IMR-90 (cell line): ENCODE measurements around the gene ZNRD2. TPM values are rescaled to one million over a fixed set of nuclear protein-coding genes. Genes with fewer than 3 reads are reported as not detected.

ENCODE experiments used
- ATAC-seq: fragments of 200-7000 bp; cut with Tn5 transposase; 2 replicates; pipeline ENCODE4 v1.9.1; 2020; ENCODE audit warnings: low read depth, mild to moderate bottlenecking, moderate library complexity
- BruUV-seq: library from RNA; stranded (reverse); fragments of 400-500 nt; replicated peaks from 2 replicates; lab custom pipeline; 2021; lab: Mats Ljungman, UMichigan
- CTCF ChIA-PET: fragments of 300-600 bp; formaldehyde crosslinking; extraction: SDS; loops from one replicate; lab custom pipeline; 2021; ENCODE audit warnings: antibody characterized with exemption; lab: Yijun Ruan, JAX
- POLR2A ChIA-PET: fragments of 300-600 bp; sonication (Branson Sonifier 250); formaldehyde crosslinking; loops from one replicate; lab custom pipeline; 2022; ENCODE audit warnings: antibody characterized with exemption; ENCODE audit not compliant: unreplicated experiment; lab: Charles Lee
- DNase-seq: peaks from one replicate; pipeline ENCODE4 v3.0.0; 2013
- H2AFZ ChIP-seq: replicated peaks from 2 replicates; pipeline ENCODE3; 2013; ENCODE audit warnings: low read length, mild to moderate bottlenecking; ENCODE audit not compliant: poor library complexity
- H2AK5ac ChIP-seq: 2 replicates; pipeline ENCODE4 v1.6.1; 2013; ENCODE audit warnings: low read depth, low read length, inconsistent platforms
- H2AK9ac ChIP-seq: replicated peaks from 2 replicates; pipeline ENCODE3; 2013; ENCODE audit warnings: mild to moderate bottlenecking, low read depth, low read length, moderate library complexity; ENCODE audit not compliant: poor library complexity
- H2BK120ac ChIP-seq: 2 replicates; pipeline ENCODE4 v1.6.1; 2013; ENCODE audit warnings: low read depth, low read length, inconsistent platforms
- H2BK15ac ChIP-seq: 3 replicates; pipeline ENCODE4 v1.6.1; 2013; ENCODE audit warnings: low read depth, low read length, inconsistent platforms
- H2BK20ac ChIP-seq: 2 replicates; pipeline ENCODE4 v1.6.1; 2013; ENCODE audit warnings: low read depth, mild to moderate bottlenecking, inconsistent platforms, low read length, moderate library complexity
- H2BK5ac ChIP-seq: 2 replicates; pipeline ENCODE4 v1.6.1; 2013; ENCODE audit warnings: mild to moderate bottlenecking, low read depth, low read length, inconsistent platforms; ENCODE audit not compliant: poor library complexity, severe bottlenecking
- H3K14ac ChIP-seq: replicated peaks from 2 replicates; pipeline ENCODE4 v1.6.1; 2013; ENCODE audit warnings: low read depth, low read length, inconsistent platforms
- H3K18ac ChIP-seq: 2 replicates; pipeline ENCODE4 v1.6.1; 2013; ENCODE audit warnings: low read depth, low read length, control low read depth
- H3K23ac ChIP-seq: 2 replicates; pipeline ENCODE4 v1.6.1; 2013; ENCODE audit warnings: low read depth, low read length, inconsistent platforms
- H3K27ac ChIP-seq: 2 replicates; pipeline ENCODE4 v1.5.1; 2013; ENCODE audit warnings: mild to moderate bottlenecking, control low read depth, low read length; ENCODE audit not compliant: insufficient read depth
- H3K27me3 ChIP-seq: 2 replicates; pipeline ENCODE4 v1.6.1; 2013; ENCODE audit warnings: low read length; ENCODE audit not compliant: control insufficient read depth, insufficient read depth
- H3K36me3 ChIP-seq: 2 replicates; pipeline ENCODE4 v1.6.1; 2013; ENCODE audit warnings: low read length, mixed read lengths; ENCODE audit not compliant: control insufficient read depth, insufficient read depth
- H3K4ac ChIP-seq: 2 replicates; pipeline ENCODE4 v1.6.1; 2013; ENCODE audit warnings: low read depth, low read length, inconsistent platforms
- H3K4me1 ChIP-seq: 2 replicates; pipeline ENCODE4 v1.6.1; 2013; ENCODE audit warnings: low read length, mixed read lengths; ENCODE audit not compliant: control insufficient read depth, insufficient read depth
- H3K4me2 ChIP-seq: 2 replicates; pipeline ENCODE4 v1.6.1; 2013; ENCODE audit warnings: low read depth, mild to moderate bottlenecking, control low read depth, low read length, moderate library complexity
- H3K4me3 ChIP-seq: 2 replicates; pipeline ENCODE4 v1.5.1; 2013; ENCODE audit warnings: low read depth, mild to moderate bottlenecking, control low read depth, low read length, moderate library complexity; ENCODE audit not compliant: insufficient read depth
- H3K56ac ChIP-seq: 2 replicates; pipeline ENCODE4 v1.6.1; 2013; ENCODE audit warnings: low read length, inconsistent platforms; ENCODE audit not compliant: insufficient read depth; ENCODE audit errors: extremely low read depth
- H3K79me1 ChIP-seq, 2 experiments: 2 replicates each; pipeline ENCODE4 v1.6.1; 2013; ENCODE audit warnings: low read length in 2 of 2, inconsistent platforms in 1 of 2, low read depth in 1 of 2
- H3K9ac ChIP-seq: 2 replicates; pipeline ENCODE4 v1.6.1; 2013; ENCODE audit warnings: low read depth, low read length, control low read depth
- H3K9me1 ChIP-seq: 2 replicates; pipeline ENCODE4 v1.6.1; 2013; ENCODE audit warnings: low read length, inconsistent platforms; ENCODE audit not compliant: insufficient read depth
- H3K9me3 ChIP-seq: 2 replicates; pipeline ENCODE4 v1.6.1; 2013; ENCODE audit warnings: low read length; ENCODE audit not compliant: control insufficient read depth, insufficient read depth
- H4K20me1 ChIP-seq: 2 replicates; pipeline ENCODE4 v1.6.1; 2013; ENCODE audit warnings: low read length, inconsistent platforms; ENCODE audit not compliant: insufficient read depth
- H4K5ac ChIP-seq: 2 replicates; pipeline ENCODE4 v1.6.1; 2013; ENCODE audit warnings: mild to moderate bottlenecking, low read depth, low read length, control low read depth
- H4K8ac ChIP-seq, 2 experiments: 2 replicates each; pipeline ENCODE4 v1.6.1; 2013; ENCODE audit warnings: low read depth in 2 of 2, low read length in 2 of 2, control low read depth in 1 of 2, inconsistent platforms in 1 of 2
- H4K91ac ChIP-seq: 2 replicates; pipeline ENCODE4 v1.6.1; 2013; ENCODE audit warnings: low read depth, low read length, inconsistent platforms; ENCODE audit not compliant: insufficient read depth
- CEBPB ChIP-seq: IDR thresholded peaks from 2 replicates; pipeline ENCODE4 v1.6.1; 2012; ENCODE audit warnings: low read depth, low read length, improper control_type of control experiment
- CHD1 ChIP-seq: IDR thresholded peaks from 2 replicates; pipeline ENCODE4 v1.6.1; 2012; ENCODE audit warnings: low read depth, low read length, improper control_type of control experiment
- ELK1 ChIP-seq: fragments of 150-350 bp; IDR thresholded peaks from 2 replicates; pipeline ENCODE4 v1.6.1; 2016; ENCODE audit warnings: low read depth, mild to moderate bottlenecking, low read length, moderate library complexity, borderline replicate concordance
- FOS ChIP-seq: fragments of 150-350 bp; IDR thresholded peaks from 2 replicates; pipeline ENCODE4 v1.6.1; 2016; ENCODE audit warnings: low read depth, low read length
- MAFK ChIP-seq: IDR thresholded peaks from 2 replicates; pipeline ENCODE4 v1.6.1; 2012; ENCODE audit warnings: low read depth, low read length, improper control_type of control experiment
- MAZ ChIP-seq: IDR thresholded peaks from 2 replicates; pipeline ENCODE4 v1.6.1; 2012; ENCODE audit warnings: low read depth, mild to moderate bottlenecking, low read length, improper control_type of control experiment, moderate library complexity, borderline replicate concordance
- MXI1 ChIP-seq: IDR thresholded peaks from 2 replicates; pipeline ENCODE4 v1.6.1; 2012; ENCODE audit warnings: low read depth, mild to moderate bottlenecking, low read length, moderate library complexity, borderline replicate concordance
- RFX5 ChIP-seq: IDR thresholded peaks from 2 replicates; pipeline ENCODE4 v1.8.0; 2012; ENCODE audit warnings: low read depth, mild to moderate bottlenecking, low read length, moderate library complexity
- WGBS, 2 experiments: methylation state at CpG; one replicate each; pipeline versions ENCODE4 v1.1.5 to v1.1.7; 2013; ENCODE audit warnings: missing lambda C conversion rate in 2 of 2; ENCODE audit not compliant: insufficient read length in 1 of 2; ENCODE audit errors: extremely low coverage in 2 of 2; 5-methylcytosine and 5-hydroxymethylcytosine counted together
- dilution Hi-C: fragments of 300-500 bp; cut with HindIII; formaldehyde crosslinking; loops from one replicate; pipeline ENCODE4 v1.14.3; 2018; ENCODE audit warnings: low sequenced_read_pairs; ENCODE audit not compliant: unreplicated experiment
- in situ Hi-C: fragments of 300-500 bp; cut with MboI; formaldehyde crosslinking; loops from 3 replicates; pipeline ENCODE4 v1.14.3; 2019; ENCODE audit warnings: low sequenced_read_pairs, inconsistent platforms, mixed read lengths
- intact Hi-C: fragments of 100-400 bp; cut with micrococcal nuclease; formaldehyde crosslinking; loops from 2 replicates; pipeline ENCODE4 v1.10.0; 2022
- polyA plus RNA-seq, 3 experiments: library from polyadenylated mRNA; depleted of rRNA; stranded (reverse); fragments of >200 nt; gene quantifications; 2 replicates each; pipeline ENCODE4 v1.2.3, GENCODE V29; 2012; ENCODE audit warnings: low replicate concordance in 1 of 3
- total RNA-seq: library from RNA; depleted of rRNA; stranded (reverse); fragments of >200 nt; gene quantifications from 2 replicates; pipeline ENCODE4 v1.2.3, GENCODE V29; 2012

The ZNRD2 gene
- total and polyA plus RNA-seq, 2 of the 4 experiments (the other 2 are of a cell fraction) = 75.6 to 90.3 TPM

GRCh38 chr11:65615229-65615949, 45.1 kb downstream of the ZNRD2 start, which contains the start of gene PCNX3:
Gene PCNX3, plus strand, starts transcription at chr11:65615776. Its CDS starts 536 bp downstream, at chr11:65616312.
- Histone ChIP-seq H3K4me1 (peaks cover 19% of the 10 kb centered on the region), H3K9me3 (no peaks in the 10 kb centered on the region), H3K36me3 (peaks cover 24% of the 10 kb centered on the region; the same call in 1 of the 2 replicates), H4K91ac (peak within 1 kb of the TSS; percentile 99; the same call in 1 of the 2 replicates), H4K20me1 (peaks cover 26% of the 10 kb centered on the region), H3K9ac (peak within 1 kb of the TSS; percentile 96), H3K4ac (peak within 1 kb of the TSS; percentile 95), H3K79me1 (peaks cover 7 to 67% of the 10 kb centered on the region in 2 experiments; a peak in 3 of 4 replicates), H3K56ac (peak within 1 kb of the TSS; percentile 73), H2BK120ac (peak within 1 kb of the TSS; percentile 56; the same call in 1 of the 2 replicates), H3K23ac (peak within 1 kb of the TSS; percentile 98), H3K4me2 (peak within 1 kb of the TSS; percentile 93), H3K9me1 (0 out of 2 replicates have a peak, but pooled peaks cover 9% of the 10 kb centered on the region), H3K18ac (no peak within 1 kb of the TSS), H3K4me3 (peak within 1 kb of the TSS; percentile 90), H3K27ac (peak within 1 kb of the TSS; percentile 93), H2AFZ (peak within 1 kb of the TSS; percentile 91), H4K5ac (peak within 1 kb of the TSS; percentile 6; the same call in 1 of the 2 replicates), H2AK5ac (peak within 1 kb of the TSS; percentile 99), H3K27me3 (no peaks in the 10 kb centered on the region), H2AK9ac (peak within 1 kb of the TSS; percentile 100), H2BK5ac (peak within 1 kb of the TSS; percentile 95), H4K8ac (peak within 1 kb of the TSS; percentile 72 to 93; a peak in 3 of 4 replicates), H2BK15ac (no peak within 1 kb of the TSS), H2BK20ac (no peak within 1 kb of the TSS), H3K14ac (peak within 1 kb of the TSS; percentile 100)
- WGBS, 2 experiments = 1% methylated on average over 29 of the region's 55 CpGs; no CpG with 5 or more reads in 1 of the 2 experiments
- in situ Hi-C loops = no loop called here
- dilution Hi-C loops = no loop called here
- TF ChIP-seq FOS (peak; percentile 65; the same call in 1 of the 2 replicates), MXI1 (peak; percentile 69; the same call in 1 of the 2 replicates), RFX5 (peak; percentile 17; the same call in 1 of the 2 replicates), ELK1 (no peak), CEBPB (peak; percentile 57), MAFK (peak; percentile 3; the same call in 1 of the 2 replicates), CHD1 (no peak), MAZ (peak; percentile 73; the same call in 1 of the 2 replicates)
- peak; percentile 100 for DNase-seq
- ChIA-PET POLR2A (interaction anchor here (0.9 to 1.0 kb wide), 3 partner anchors 107 to 243 kb away, joined by 3 to 4 read pairs (median 3); no protein-coding TSS in a partner anchor), CTCF (interaction anchor here (0.6 kb wide), 2 partner anchors 33 to 381 kb away, joined by 3 read pairs; no protein-coding TSS in a partner anchor)
- intact Hi-C loops = no loop called here
- no TSS peak for BruUV-seq
- peak; percentile 86 for ATAC-seq
